Stomach (tissue), 9 donors: ENCODE data around the gene MAST2. TPM values are rescaled to one million over a fixed set of nuclear protein-coding genes. Genes with fewer than 3 reads are reported as not detected.
A peak's percentile ranks its signal among the peaks of the same experiment; 100 is the strongest.
"Not testable (repeated sequence)": the region's sequence is repeated elsewhere in the genome, so short reads cannot be mapped to it uniquely, and the experiment has no call there.

Experiments used
- DNase-seq, 2 donors: peaks; one replicate each; pipeline versions ENCODE4 v3.0.0 to v3.0.0-alpha.2; 2013 to 2019
- H3K27ac ChIP-seq, 5 donors: fragments of 200-600 bp in 4 of 5; sonication (generic) in 4 of 5; one replicate each; pipeline ENCODE4 v1.5.1; 2013 to 2019; ENCODE audit warnings: mild to moderate bottlenecking in 1 of 5, moderate library complexity in 1 of 5
- H3K27me3 ChIP-seq, 3 donors: fragments of 200-600 bp; sonication (generic); one replicate each; pipeline ENCODE4 v1.5.1; 2017 to 2019; ENCODE audit warnings: mixed run types in 1 of 3
- H3K36me3 ChIP-seq, 4 donors: fragments of 200-600 bp; sonication (generic); 1 replicate in 3 of 4; 2 replicates in 1 of 4; pipeline ENCODE4 v1.5.1; 2016 to 2019
- H3K4me1 ChIP-seq, 4 donors: fragments of 200-600 bp; sonication (generic); one replicate each; pipeline ENCODE4 v1.5.1; 2016 to 2019
- H3K4me3 ChIP-seq, 4 donors: fragments of 200-600 bp; sonication (generic) in 3 of 4; one replicate each; pipeline ENCODE4 v1.5.1; 2016 to 2019; ENCODE audit warnings: mild to moderate bottlenecking in 1 of 4
- H3K9me3 ChIP-seq, 4 donors: fragments of 200-600 bp; sonication (generic); one replicate each; pipeline ENCODE4 v1.5.1; 2016 to 2019
- CTCF ChIP-seq, 7 experiments: fragments of 450-650 bp in 4 of 7; fragments of 200-600 bp in 3 of 7; sonication (generic) in 3 of 7; IDR thresholded peaks; one replicate each; pipeline ENCODE4 v1.5.1; 2016 to 2019; ENCODE audit warnings: antibody characterized with exemption in 7 of 7, control low read depth in 2 of 7, mild to moderate bottlenecking in 1 of 7
- EP300 ChIP-seq: sonication (generic); formaldehyde crosslinking; IDR thresholded peaks from one replicate; pipeline ENCODE4 v1.6.1; 2017; ENCODE audit warnings: antibody characterized with exemption
- POLR2A ChIP-seq, 4 donors: fragments of 450-650 bp; IDR thresholded peaks; one replicate each; pipeline ENCODE4 v1.6.1; 2016; ENCODE audit warnings: antibody characterized with exemption in 4 of 4, control low read depth in 2 of 4, mild to moderate bottlenecking in 1 of 4, moderate library complexity in 1 of 4
- POLR2AphosphoS5 ChIP-seq, 3 donors: sonication (generic); formaldehyde crosslinking; IDR thresholded peaks; one replicate each; pipeline ENCODE4 v1.6.1; 2016; ENCODE audit warnings: antibody characterized with exemption in 3 of 3
- WGBS, 5 donors: extraction: QIAGEN DNeasy Blood & Tissue Kit in 3 of 5; methylation state at CpG; one replicate each; pipeline versions ENCODE4 v1.1.5 to v1.1.7; 2013 to 2018; 5-methylcytosine and 5-hydroxymethylcytosine counted together
- intact Hi-C: fragments of 100-400 bp; cut with DNase I; formaldehyde crosslinking; loops from one replicate; pipeline ENCODE4 v1.15.1; 2023; ENCODE audit warnings: low total_unique reads
- polyA plus RNA-seq, 3 donors: library from polyadenylated mRNA; stranded (reverse); fragments of 200-250 nt; gene quantifications; one replicate each; pipeline ENCODE4 v1.2.3, GENCODE V29; 2013
- total RNA-seq, 5 donors: library from RNA; depleted of rRNA; stranded (reverse); fragments of >200 nt; gene quantifications; one replicate each; pipeline versions ENCODE4 v1.1.0 to v1.2.3, GENCODE V29; 2014 to 2016
- donor health status: healthy with polysubstance abuse.
- donor health status: Bipolar disorder and iron deficiency.
- donor health status: healthy.

Gene MAST2
- total and polyA plus RNA-seq, 8 donors, result 5.3 to 131 (median 34.8) TPM

GRCh38 chr1:45802343-45803298, 791 bp upstream of the MAST2 start:
- Histone ChIP-seq H3K4me3 (peak overlapping the region; percentile 57 to 69 (median 68)), H3K36me3 (peaks cover 0 to 6% (median 3%) of the 10 kb centered on the region in 4 donors), H3K9me3 (no peaks in the 10 kb centered on the region), H3K27me3 (no peaks in the 10 kb centered on the region), H3K4me1 (peaks cover 11 to 31% (median 25%) of the 10 kb centered on the region in 4 donors), H3K27ac (peak overlapping the region; percentile 81 to 92 (median 85))
- intact Hi-C loops, result no loop called here
- TF ChIP-seq POLR2AphosphoS5 (IDR thresholded peaks at IDR 0.05), result peak; percentile 39 to 87 (median 48)
- TF ChIP-seq CTCF (IDR thresholded peaks at IDR 0.05), result no peak
- 37 to 43% (median 39%) methylated on average over 11 of the region's 11 CpGs for WGBS, 5 donors
- DNase-seq, result peak; percentile 59 to 93

GRCh38 chr1:45803781-45804668, 613 bp downstream of the MAST2 start:
- H3K4me1 ChIP-seq, result peaks cover 11 to 31% (median 25%) of the 10 kb centered on the region in 4 donors
- H3K9me3 ChIP-seq, H3K36me3 ChIP-seq, intact Hi-C loops, H3K27me3 ChIP-seq: not testable (repeated sequence)
- H3K27ac ChIP-seq, result peak overlapping the region; percentile 81 to 92 (median 85)
- WGBS, 5 donors, result 1 to 3% (median 2%) methylated on average over 16 to 27 of the region's 60 CpGs
- DNase-seq, result peak in 1 of 2 donors; percentile 67
- H3K4me3 ChIP-seq, result peak overlapping the region; percentile 57 to 69 (median 68)

- Histone ChIP-seq H3K27ac (no peak overlapping the region), H3K27me3 (no peaks in the 10 kb centered on the region), H3K36me3 (peaks cover 0 to 7% (median 5%) of the 10 kb centered on the region in 4 donors), H3K4me1 (peaks cover 11 to 31% (median 25%) of the 10 kb centered on the region in 4 donors), H3K4me3 (peak overlapping the region; percentile 57 to 69 (median 68)), H3K9me3 (no peaks in the 10 kb centered on the region)
- WGBS, 5 donors, result 38 to 49% (median 40%) methylated on average over 2 of the region's 2 CpGs
- TF ChIP-seq POLR2AphosphoS5 (IDR thresholded peaks at IDR 0.05), result no peak
- TF ChIP-seq POLR2A (IDR thresholded peaks at IDR 0.05), result no peak
- no peak for TF ChIP-seq EP300
- no peak for TF ChIP-seq CTCF (IDR thresholded peaks at IDR 0.05)
- intact Hi-C loops, result no loop called here
- peak in 1 of 2 donors; percentile 14 for DNase-seq
Observed at GRCh38 chr1:45804669-45804969, 1.2 kb downstream of the MAST2 start.

- WGBS, 5 donors, result 94 to 99% (median 98%) methylated on average over 4 of the region's 4 CpGs
- intact Hi-C loops, result no loop called here
Observed at GRCh38 chr1:45806129-45806528, 2.7 kb downstream of the MAST2 start.

More at GRCh38 chr1:45806129-45806528, 2.7 kb downstream of the MAST2 start:
- DNase-seq, result no peak
- H3K27me3 ChIP-seq, result no peaks in the 10 kb centered on the region
- H3K9me3 ChIP-seq, result no peaks in the 10 kb centered on the region
- H3K4me1 ChIP-seq, result peaks cover 11 to 31% (median 25%) of the 10 kb centered on the region in 4 donors
- H3K27ac ChIP-seq, result no peak overlapping the region
- TF ChIP-seq POLR2A (IDR thresholded peaks at IDR 0.05) (no peak), POLR2AphosphoS5 (IDR thresholded peaks at IDR 0.05) (no peak), EP300 (no peak), CTCF (IDR thresholded peaks at IDR 0.05) (no peak)
- peaks cover 0 to 7% (median 5%) of the 10 kb centered on the region in 4 donors for H3K36me3 ChIP-seq
- no peak overlapping the region for H3K4me3 ChIP-seq
